ENCODE results near the gene DEPDC5. TPM values are rescaled to one million over a fixed set of nuclear protein-coding genes. Genes with fewer than 3 reads are reported as not detected.

DEPDC5 gene
- total and polyA plus RNA-seq, 2 of the 8 experiments (the other 6 are each of a cell fraction or from before 2014, with no cell fraction given) = 18.3 to 26.5 TPM

GRCh38 chr22:31892080-31892433 lies 138.2 kb downstream of the DEPDC5 start:
- no peak overlapping the region for H3K4ac ChIP-seq (replicated peaks; ENCODE audit: insufficient read length, low read depth, low read length)
- H4K8ac ChIP-seq (ENCODE audit: extremely low read depth, insufficient read depth, low read length) = no peak overlapping the region
- no peak overlapping the region for H3K14ac ChIP-seq (ENCODE audit: insufficient read length)
- no peak overlapping the region for H3K27ac ChIP-seq (ENCODE audit: low read depth, low read length)
- no peak overlapping the region for H2BK120ac ChIP-seq (replicated peaks; ENCODE audit: low read depth, low read length)
- H3K23ac ChIP-seq (ENCODE audit: insufficient read length) = no peak overlapping the region
- H3K9me3 ChIP-seq (ENCODE audit: insufficient read depth in 2 of 2, low read depth in 1 of 2, low read length in 1 of 2) = no peaks in the 10 kb centered on the region
- no peak overlapping the region for H2BK12ac ChIP-seq (ENCODE audit: low read depth, low read length)
- no peaks in the 10 kb centered on the region for H3K27me3 ChIP-seq (replicated peaks in 1 of 4; ENCODE audit: control insufficient read depth in 3 of 4, extremely low read depth in 1 of 4, insufficient read depth in 3 of 4, low read length in 3 of 4)
- H3K18ac ChIP-seq (ENCODE audit: extremely low read depth, low read length) = no peak overlapping the region
- H3K4me3 ChIP-seq (ENCODE audit: extremely low read depth in 1 of 4, insufficient read depth in 2 of 4, low read depth in 3 of 4, low read length in 4 of 4) = no peak overlapping the region
- H3K79me1 ChIP-seq (ENCODE audit: low read depth, low read length) = no peaks in the 10 kb centered on the region
- no peak overlapping the region for H3K56ac ChIP-seq (replicated peaks; ENCODE audit: insufficient read length, low read depth, low read length)
- no peak overlapping the region for H4K5ac ChIP-seq (ENCODE audit: insufficient read length, low read depth, low read length)
- H3K9ac ChIP-seq (replicated peaks in 1 of 4; ENCODE audit: extremely low read depth in 1 of 4, low read depth in 3 of 4, low read length in 3 of 4) = no peak overlapping the region
- DNase-seq (ENCODE audit: low read depth in 1 of 2, low spot score in 2 of 2) = no peak
- H2BK15ac ChIP-seq (ENCODE audit: low read length) = no peak overlapping the region
- ChIA-PET CTCF (ENCODE audit: partially characterized antibody) (interaction anchor here (0.9 to 1.6 kb wide), 2 partner anchors 35 to 78 kb away, joined by 3 to 5 read pairs; no protein-coding TSS in a partner anchor), POLR2A (ENCODE audit: partially characterized antibody) (interaction anchor here (1.4 kb wide), 1 partner anchor 27 kb away, joined by 3 read pairs; no protein-coding TSS in a partner anchor)
- no peaks in the 10 kb centered on the region for H4K20me1 ChIP-seq (replicated peaks in 1 of 2; ENCODE audit: control insufficient read depth in 1 of 2, insufficient read depth in 2 of 2, low read length in 2 of 2)
- H3K4me2 ChIP-seq (ENCODE audit: insufficient read depth in 1 of 2, low read depth in 2 of 2, low read length in 2 of 2) = no peak overlapping the region
- H3K36me3 ChIP-seq (ENCODE audit: control insufficient read depth in 2 of 4, insufficient read depth in 4 of 4, low read length in 3 of 4) = peaks cover 0 to 6% (median under 1%) of the 10 kb centered on the region in 4 experiments; a peak in 2 of 8 replicates
- 97% methylated on average over 2 of the region's 2 CpGs; no CpG with 5 or more reads in 1 of the 2 experiments for WGBS, 2 experiments (ENCODE audit: extremely low coverage in 1 of 2, insufficient coverage in 1 of 2, insufficient read length in 1 of 2, insufficient replicate concordance in 2 of 2, low coverage in 1 of 2, low lambda C conversion rate in 2 of 2, missing lambda C conversion rate in 1 of 2)
- no peaks in the 10 kb centered on the region for H3K23me2 ChIP-seq (ENCODE audit: low read depth, low read length)
- no peaks in the 10 kb centered on the region for H3K79me2 ChIP-seq (ENCODE audit: control insufficient read depth in 1 of 2, insufficient read depth in 2 of 2, low read length in 2 of 2)
- no peak for FAIRE-seq
- peaks cover 0 to 8% (median 3%) of the 10 kb centered on the region in 4 experiments; a peak in 2 of 7 replicates for H3K4me1 ChIP-seq (replicated peaks in 1 of 4; ENCODE audit: control insufficient read depth in 3 of 4, insufficient read depth in 4 of 4, low read length in 3 of 4)
- no peak overlapping the region for H2AK5ac ChIP-seq (ENCODE audit: low read depth, low read length)
- H2BK5ac ChIP-seq (ENCODE audit: low read depth, low read length) = no peak overlapping the region
- no peak overlapping the region for H2AFZ ChIP-seq (ENCODE audit: low read length)
- H2BK20ac ChIP-seq (ENCODE audit: low read length) = no peak overlapping the region
- no peak overlapping the region for H4K91ac ChIP-seq (replicated peaks; ENCODE audit: insufficient read length, low read length)
- TF ChIP-seq ZNF274 (IDR thresholded peaks at IDR 0.05; ENCODE audit: borderline replicate concordance, extremely low read depth, low read length) (no peak), SAP30 (IDR thresholded peaks at IDR 0.05; ENCODE audit: insufficient read depth, insufficient replicate concordance, low read length) (no peak), CTCF (IDR thresholded peaks at IDR 0.05; ENCODE audit: control extremely low read depth in 1 of 3, insufficient read depth in 1 of 3, low read depth in 1 of 3, low read length in 3 of 3) (no peak), ATF3 (IDR thresholded peaks at IDR 0.05; ENCODE audit: insufficient read depth, low read depth, low read length) (no peak), KDM4A (IDR thresholded peaks at IDR 0.05; ENCODE audit: low read depth, low read length, severe bottlenecking) (no peak), SIN3A (conservative IDR thresholded peaks at IDR 0.05 in 1 of 2, IDR thresholded peaks at IDR 0.05 in 1 of 2; ENCODE audit: low read depth in 1 of 2, low read length in 2 of 2) (no peak), TCF12 (IDR thresholded peaks at IDR 0.05; ENCODE audit: low read depth, low read length) (no peak), USF2 (IDR thresholded peaks at IDR 0.05; ENCODE audit: low read length) (no peak), TAF1 (IDR thresholded peaks at IDR 0.05; ENCODE audit: low read depth, low read length) (no peak)
